Breast epithelium (tissue), 3 donors: ENCODE measurements around the gene FGF5.

ENCODE experiments used
- CTCF ChIP-seq, 3 donors: fragments of 450-650 bp; IDR thresholded peaks; one replicate each; pipeline ENCODE4 v1.5.1; 2016 to 2017; ENCODE audit warnings: antibody characterized with exemption in 3 of 3, mild to moderate bottlenecking in 3 of 3, moderate library complexity in 3 of 3
- POLR2A ChIP-seq: fragments of 450-650 bp; IDR thresholded peaks from one replicate; pipeline ENCODE4 v1.6.1; 2016; ENCODE audit warnings: antibody characterized with exemption, mild to moderate bottlenecking, moderate library complexity
- POLR2AphosphoS5 ChIP-seq, 3 donors: sonication (generic); formaldehyde crosslinking; IDR thresholded peaks; one replicate each; pipeline ENCODE4 v1.6.1; 2017; ENCODE audit warnings: antibody characterized with exemption in 3 of 3

GRCh38 chr4:80235451-80235850 is 31.0 kb upstream of the FGF5 start:
- TF ChIP-seq CTCF (IDR thresholded peaks at IDR 0.05): no peak
- no peak for TF ChIP-seq POLR2AphosphoS5 (IDR thresholded peaks at IDR 0.05)
- no peak for TF ChIP-seq POLR2A
